ENCODE results near the gene GALK1.

- TF ChIP-seq CTCF (conservative IDR thresholded peaks at IDR 0.05; ENCODE audit: low read depth, low read length) (no peak), EZH2 (IDR thresholded peaks at IDR 0.05; ENCODE audit: low read length, unreplicated experiment) (no peak)
Observed at GRCh38 chr17:75803883-75804282, 38.9 kb upstream of the GALK1 start.

All from PC-3 (cell line).